WERI-Rb-1 (cell line): ENCODE data around the gene PPARA.

Experiments
- DNase-seq: peaks from one replicate; pipeline ENCODE4 v3.0.0-alpha.2; 2020
- H3K27ac ChIP-seq: fragments of 250-450 bp; sonication (Bioruptor Pico); 2 replicates; pipeline ENCODE4 v1.5.1; 2020; ENCODE audit warnings: mild to moderate bottlenecking, moderate library complexity
- H3K27me3 ChIP-seq: fragments of 250-450 bp; sonication (Bioruptor Pico); 2 replicates; pipeline ENCODE4 v1.5.1; 2021; ENCODE audit warnings: mild to moderate bottlenecking, low read depth, moderate library complexity; ENCODE audit not compliant: insufficient read depth, severe bottlenecking
- H3K36me3 ChIP-seq: fragments of 250-450 bp; sonication (Bioruptor Pico); 2 replicates; pipeline ENCODE4 v1.5.1; 2020; ENCODE audit warnings: mild to moderate bottlenecking, moderate library complexity
- H3K4me3 ChIP-seq: 2 replicates; pipeline ENCODE4 v1.5.1; 2011; ENCODE audit warnings: low read depth, mild to moderate bottlenecking, control low read depth, low read length
- H3K9me3 ChIP-seq: fragments of 250-450 bp; sonication (Bioruptor Pico); 2 replicates; pipeline ENCODE4 v1.5.1; 2021; ENCODE audit warnings: mild to moderate bottlenecking, moderate library complexity; ENCODE audit not compliant: severe bottlenecking
- CTCF ChIP-seq: IDR thresholded peaks from 2 replicates; pipeline ENCODE4 v1.5.1; 2011; ENCODE audit warnings: low read depth, mild to moderate bottlenecking, control low read depth, inconsistent platforms, low read length

Gene PPARA

GRCh38 chr22:46153930-46154329 lies 3.6 kb downstream of the PPARA start:
- no peaks in the 10 kb centered on the region for H3K9me3 ChIP-seq
- no peaks in the 10 kb centered on the region for H3K27me3 ChIP-seq
- H3K4me3 ChIP-seq, result no peak overlapping the region
- no peak overlapping the region for H3K27ac ChIP-seq
- no peak for TF ChIP-seq CTCF
- DNase-seq, result no peak
- peaks cover 20% of the 10 kb centered on the region for H3K36me3 ChIP-seq

- no peak for TF ChIP-seq CTCF
- DNase-seq, result no peak
- Histone ChIP-seq H3K4me3 (no peak overlapping the region), H3K36me3 (peaks cover 23% of the 10 kb centered on the region), H3K9me3 (no peaks in the 10 kb centered on the region), H3K27ac (peak overlapping the region; percentile 43), H3K27me3 (no peaks in the 10 kb centered on the region)
Measured at GRCh38 chr22:46156031-46156430, 5.7 kb downstream of the PPARA start.

- Histone ChIP-seq H3K9me3 (no peaks in the 10 kb centered on the region), H3K27me3 (no peaks in the 10 kb centered on the region), H3K4me3 (no peak overlapping the region), H3K27ac (no peak overlapping the region), H3K36me3 (peaks cover 13% of the 10 kb centered on the region)
- no peak for DNase-seq
- no peak for TF ChIP-seq CTCF
Measured at GRCh38 chr22:46158283-46158682, 8.0 kb downstream of the PPARA start.

- no peak overlapping the region for H3K27ac ChIP-seq
- H3K36me3 ChIP-seq, result peaks cover 4% of the 10 kb centered on the region
- DNase-seq, result no peak
- no peak overlapping the region for H3K4me3 ChIP-seq
- H3K9me3 ChIP-seq, result no peaks in the 10 kb centered on the region
- TF ChIP-seq CTCF, result no peak
- H3K27me3 ChIP-seq, result no peaks in the 10 kb centered on the region
Measured at GRCh38 chr22:46159212-46159611, 8.9 kb downstream of the PPARA start.

GRCh38 chr22:46159777-46160176 lies 9.5 kb downstream of the PPARA start:
- TF ChIP-seq CTCF, result no peak
- H3K27me3 ChIP-seq, result no peaks in the 10 kb centered on the region
- H3K9me3 ChIP-seq, result no peaks in the 10 kb centered on the region
- H3K27ac ChIP-seq, result no peak overlapping the region
- H3K36me3 ChIP-seq, result peaks cover 3% of the 10 kb centered on the region; the same call in 1 of the 2 replicates
- no peak overlapping the region for H3K4me3 ChIP-seq
- no peak for DNase-seq

GRCh38 chr22:46162285-46162684 lies 12.0 kb downstream of the PPARA start:
- H3K9me3 ChIP-seq, result no peaks in the 10 kb centered on the region
- no peak for DNase-seq
- TF ChIP-seq CTCF, result no peak
- peaks cover 3% of the 10 kb centered on the region; the same call in 1 of the 2 replicates for H3K36me3 ChIP-seq
- no peak overlapping the region for H3K27ac ChIP-seq
- no peak overlapping the region for H3K4me3 ChIP-seq
- no peaks in the 10 kb centered on the region for H3K27me3 ChIP-seq
